Stimulated activated naive CD8-positive, alpha-beta T cell treated with anti-CD3 and anti-CD28 coated beads, Interleukin-15, amount 100 ng/mL, for 72 hours (primary cell): ENCODE results near the gene MITD1.
"Not testable (repeated sequence)": the region's sequence is repeated elsewhere in the genome, so short reads cannot be mapped to it uniquely, and the experiment has no call there.

ENCODE experiments used
- ATAC-seq: fragments of 150-1000 bp; cut with Tn5 transposase; 2 replicates; pipeline ENCODE4 v1.10.0; 2021; ENCODE audit warnings: mild to moderate bottlenecking, moderate library complexity
- DNase-seq, 2 donors: peaks; one replicate each; pipeline ENCODE4 v3.0.0; 2021 to 2022
- H3K27ac Mint-ChIP-seq, 2 donors: one replicate each; pipeline ENCODE4 v1.8.0; 2022; ENCODE audit warnings: mild to moderate bottlenecking in 2 of 2, mixed read lengths in 2 of 2, moderate library complexity in 2 of 2
- H3K27me3 Mint-ChIP-seq: one replicate; pipeline ENCODE4 v1.8.0; 2022; ENCODE audit warnings: mixed read lengths
- H3K4me1 Mint-ChIP-seq: one replicate; pipeline ENCODE4 v1.8.0; 2022; ENCODE audit warnings: mild to moderate bottlenecking, mixed read lengths
- H3K4me3 Mint-ChIP-seq, 2 donors: one replicate each; pipeline ENCODE4 v1.8.0; 2022; ENCODE audit warnings: mild to moderate bottlenecking in 2 of 2, mixed read lengths in 2 of 2, moderate library complexity in 1 of 2
- H3K9me3 Mint-ChIP-seq, 2 donors: one replicate each; pipeline ENCODE4 v1.8.0; 2022; ENCODE audit warnings: mixed read lengths in 2 of 2

The MITD1 gene

DNA sequence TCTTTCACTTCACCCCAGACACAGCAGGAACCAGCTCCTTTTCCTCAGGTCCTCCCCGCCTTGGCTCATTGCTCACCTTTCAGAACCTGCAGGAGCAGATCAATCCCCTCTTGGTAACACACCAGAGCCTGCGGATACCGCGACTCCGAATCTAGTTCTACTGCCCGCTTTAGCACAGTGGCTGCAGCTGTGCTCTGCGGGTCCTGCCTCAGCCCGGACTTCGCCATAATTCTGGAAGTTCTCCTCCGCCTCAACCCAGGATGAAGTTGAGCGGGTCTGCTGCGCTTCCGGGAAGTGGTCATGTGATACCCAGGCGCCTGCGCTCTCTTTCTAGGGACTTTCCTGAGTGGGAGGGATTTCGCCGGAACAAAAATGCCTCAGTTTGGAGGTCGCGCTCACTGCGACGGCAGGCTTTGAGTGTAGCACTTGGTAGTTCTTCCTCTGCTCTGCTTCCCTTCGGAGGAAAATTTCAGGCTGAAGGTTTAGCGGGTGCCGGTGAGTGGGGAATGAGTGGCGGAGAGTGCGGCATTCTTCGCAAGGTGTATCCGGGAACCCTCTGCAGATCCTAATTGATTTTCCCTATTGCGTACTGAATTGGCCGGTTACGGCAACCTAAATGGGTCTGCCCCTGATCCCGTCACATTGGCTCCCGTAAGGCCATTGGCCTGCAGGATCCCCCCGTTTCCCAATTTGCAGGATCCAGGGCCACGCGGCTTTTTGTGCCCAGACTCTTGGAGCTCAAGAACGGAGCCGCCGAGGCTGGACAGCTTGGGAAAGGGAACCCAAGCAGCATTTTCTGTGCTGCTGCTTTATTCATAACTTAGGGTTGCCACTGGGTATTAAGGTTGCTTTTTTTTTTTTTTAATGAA is at the start of gene MITD1, which contains the start of gene MRPL30:
Gene MITD1, minus strand, starts transcription at position 304 of the 869 bp plus-strand sequence. Its CDS starts 77 bp downstream, at position 227.
Gene MRPL30, plus strand, starts transcription at position 430 of the 869 bp plus-strand sequence. CDS start 5,020 bp downstream, outside the sequence.
- Mint-ChIP-seq H3K4me1 (peaks cover 55% of the 10 kb centered on the region), H3K27ac (peak within 1 kb of the TSS; percentile 98 to 99), H3K9me3 (no peaks in the 10 kb centered on the region)

GRCh38 chr2:99217929-99218501 is 37.2 kb upstream of the MITD1 start:
- DNase-seq (no peak), ATAC-seq (no peak)
- H3K27me3 Mint-ChIP-seq: no peaks in the 10 kb centered on the region
- H3K4me1 Mint-ChIP-seq: no peaks in the 10 kb centered on the region
- no peaks in the 10 kb centered on the region for H3K9me3 Mint-ChIP-seq
- no peak overlapping the region for H3K27ac Mint-ChIP-seq
- H3K4me3 Mint-ChIP-seq: no peak overlapping the region

More for the DNA sequence above, at the start of gene MITD1, which contains the start of gene MRPL30:
- H3K4me3 Mint-ChIP-seq: peak within 1 kb of the TSS; percentile 99
- peak; percentile 96 for ATAC-seq
- H3K27me3 Mint-ChIP-seq: no peaks in the 10 kb centered on the region
- peak; percentile 88 to 91 for DNase-seq

- H3K27me3 Mint-ChIP-seq: no peaks in the 10 kb centered on the region
These were observed 35.2 kb upstream of the MITD1 start for GRCh38 chr2:99216096-99216495.

DNA sequence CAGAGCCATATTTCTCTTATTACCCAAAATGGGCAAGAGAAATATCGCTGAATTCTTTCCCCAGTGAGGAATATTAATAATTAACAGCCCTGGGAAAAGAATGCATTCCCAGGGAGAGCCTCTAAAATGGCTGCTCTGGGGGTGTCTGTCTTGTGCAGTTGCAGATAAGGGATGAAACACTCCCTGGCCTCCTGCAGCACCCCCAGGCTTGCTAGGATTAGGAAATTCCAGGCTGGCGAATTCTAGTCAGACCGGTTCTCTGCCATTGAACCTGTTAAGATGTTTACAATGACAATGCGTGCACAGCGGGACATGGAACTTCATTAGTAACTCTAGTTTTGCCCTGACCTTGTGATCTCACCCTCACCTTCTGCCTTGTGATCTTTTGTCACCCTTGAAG is 24.6 kb upstream of the MITD1 start:
- no peak for DNase-seq
- Mint-ChIP-seq H3K9me3 (peaks cover 0 to 6% of the 10 kb centered on the region in 2 donors), H3K4me3 (no peak overlapping the region), H3K4me1 (peaks cover 5% of the 10 kb centered on the region), H3K27ac (no peak overlapping the region), H3K27me3 (no peaks in the 10 kb centered on the region)
- no peak for ATAC-seq

More at GRCh38 chr2:99216096-99216495, 35.2 kb upstream of the MITD1 start:
- Mint-ChIP-seq H3K4me3 (no peak overlapping the region), H3K27ac (no peak overlapping the region), H3K9me3 (no peaks in the 10 kb centered on the region), H3K4me1 (no peaks in the 10 kb centered on the region)
- ATAC-seq: no peak
- no peak for DNase-seq

- no peak for DNase-seq
- Mint-ChIP-seq H3K9me3 (peaks cover 0 to 6% of the 10 kb centered on the region in 2 donors), H3K4me1 (no peaks in the 10 kb centered on the region), H3K27ac (peak overlapping the region in 1 of 2 donors; percentile 19), H3K27me3 (no peaks in the 10 kb centered on the region), H3K4me3 (no peak overlapping the region)
- no peak for ATAC-seq
These were observed 21.3 kb upstream of the MITD1 start for GRCh38 chr2:99201959-99202678.

DNA sequence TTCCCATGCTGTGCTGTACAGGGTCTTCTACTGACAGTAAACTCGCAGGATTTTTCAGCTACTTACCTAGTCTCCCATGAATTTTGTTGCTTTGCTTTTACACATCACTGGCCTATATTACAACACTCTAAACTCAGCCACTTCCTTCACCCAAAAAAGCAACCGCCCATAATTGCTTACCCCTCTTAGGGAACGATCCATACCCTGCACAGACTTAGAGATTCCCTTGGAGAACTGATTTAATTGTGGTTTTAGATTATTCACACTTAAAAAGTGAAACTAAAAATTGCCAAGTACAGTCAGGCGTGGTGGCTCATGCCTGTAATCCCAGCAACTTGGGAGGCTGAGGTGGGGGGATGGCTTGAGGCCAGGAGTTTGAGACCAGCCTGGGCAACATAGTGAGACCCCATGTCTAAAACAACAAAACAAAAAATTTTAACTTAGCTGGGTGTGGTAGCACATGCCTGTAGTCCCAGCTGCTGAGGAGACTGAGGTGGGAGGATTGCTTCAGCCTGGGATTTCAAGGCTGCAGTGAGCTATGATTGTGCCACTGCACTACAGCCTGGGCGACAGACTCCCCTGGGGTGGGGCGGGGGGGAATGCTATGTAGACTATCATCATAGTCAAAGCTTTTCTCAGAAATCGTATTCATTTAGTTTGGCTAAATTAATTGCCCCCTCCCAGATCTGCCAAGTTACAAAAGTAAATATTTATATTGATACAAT is 19.4 kb upstream of the MITD1 start:
- Mint-ChIP-seq H3K9me3 (no peaks in the 10 kb centered on the region), H3K4me1 (no peaks in the 10 kb centered on the region), H3K27me3 (no peaks in the 10 kb centered on the region), H3K4me3 (no peak overlapping the region), H3K27ac (peak overlapping the region in 1 of 2 donors; percentile 67)
- no peak for DNase-seq
- ATAC-seq: no peak

- Mint-ChIP-seq H3K27ac (no peak overlapping the region), H3K27me3 (no peaks in the 10 kb centered on the region), H3K9me3 (no peaks in the 10 kb centered on the region), H3K4me1 (no peaks in the 10 kb centered on the region), H3K4me3 (no peak overlapping the region)
- ATAC-seq (no peak), DNase-seq (no peak)
These were observed 17.4 kb upstream of the MITD1 start for GRCh38 chr2:99198103-99198841.

GRCh38 chr2:99192364-99192763 is 11.5 kb upstream of the MITD1 start:
- DNase-seq, H3K27ac Mint-ChIP-seq, H3K9me3 Mint-ChIP-seq, H3K4me3 Mint-ChIP-seq, ATAC-seq, H3K4me1 Mint-ChIP-seq, H3K27me3 Mint-ChIP-seq: not testable (repeated sequence)

GRCh38 chr2:99190548-99190947 is 9.7 kb upstream of the MITD1 start:
- Mint-ChIP-seq H3K4me1 (peaks cover 15% of the 10 kb centered on the region), H3K27ac (no peak overlapping the region), H3K9me3 (no peaks in the 10 kb centered on the region), H3K27me3 (no peaks in the 10 kb centered on the region), H3K4me3 (no peak overlapping the region)
- DNase-seq (no peak), ATAC-seq (no peak)

- no peak for DNase-seq
- Mint-ChIP-seq H3K4me3 (no peak overlapping the region), H3K27me3 (no peaks in the 10 kb centered on the region), H3K9me3 (no peaks in the 10 kb centered on the region), H3K27ac (peak overlapping the region in 1 of 2 donors; percentile 1), H3K4me1 (peaks cover 28% of the 10 kb centered on the region)
- no peak for ATAC-seq
These were observed 7.5 kb upstream of the MITD1 start for GRCh38 chr2:99188357-99188756.

- H3K27me3 Mint-ChIP-seq: no peaks in the 10 kb centered on the region
- H3K4me3 Mint-ChIP-seq: no peak overlapping the region
- DNase-seq (no peak), ATAC-seq (no peak)
- H3K9me3 Mint-ChIP-seq: no peaks in the 10 kb centered on the region
- H3K4me1 Mint-ChIP-seq: peaks cover 36% of the 10 kb centered on the region
- H3K27ac Mint-ChIP-seq: peak overlapping the region in 1 of 2 donors; percentile 72
These were observed 6.2 kb upstream of the MITD1 start for GRCh38 chr2:99187011-99187410.

GRCh38 chr2:99184811-99185210 is 4.0 kb upstream of the MITD1 start:
- H3K9me3 Mint-ChIP-seq: no peaks in the 10 kb centered on the region
- H3K27ac Mint-ChIP-seq: no peak overlapping the region
- ATAC-seq (no peak), DNase-seq (no peak)
- H3K4me3 Mint-ChIP-seq: no peak overlapping the region
- peaks cover 43% of the 10 kb centered on the region for H3K4me1 Mint-ChIP-seq
- H3K27me3 Mint-ChIP-seq: no peaks in the 10 kb centered on the region

- peak overlapping the region in 1 of 2 donors; percentile 2 for H3K4me3 Mint-ChIP-seq
- peaks cover 54% of the 10 kb centered on the region for H3K4me1 Mint-ChIP-seq
- no peak for DNase-seq
- no peak for ATAC-seq
- H3K27me3 Mint-ChIP-seq: no peaks in the 10 kb centered on the region
- no peaks in the 10 kb centered on the region for H3K9me3 Mint-ChIP-seq
- H3K27ac Mint-ChIP-seq: peak overlapping the region in 1 of 2 donors; percentile 1
These were observed 2.2 kb upstream of the MITD1 start for GRCh38 chr2:99183025-99183424.

- ATAC-seq: no peak
- H3K27ac Mint-ChIP-seq: peak overlapping the region; percentile 26 to 98
- H3K4me1 Mint-ChIP-seq: peaks cover 52% of the 10 kb centered on the region
- H3K9me3 Mint-ChIP-seq: no peaks in the 10 kb centered on the region
- H3K4me3 Mint-ChIP-seq: peak overlapping the region; percentile 99
- no peak for DNase-seq
- no peaks in the 10 kb centered on the region for H3K27me3 Mint-ChIP-seq
These were observed 754 bp upstream of the MITD1 start for GRCh38 chr2:99181624-99182000.
